ENCODE measurements around the gene KATNAL2.

The KATNAL2 gene

GRCh38 chr18:47143153-47143552 is 225.8 kb downstream of the KATNAL2 start:
- TF ChIP-seq, protein P1, sequence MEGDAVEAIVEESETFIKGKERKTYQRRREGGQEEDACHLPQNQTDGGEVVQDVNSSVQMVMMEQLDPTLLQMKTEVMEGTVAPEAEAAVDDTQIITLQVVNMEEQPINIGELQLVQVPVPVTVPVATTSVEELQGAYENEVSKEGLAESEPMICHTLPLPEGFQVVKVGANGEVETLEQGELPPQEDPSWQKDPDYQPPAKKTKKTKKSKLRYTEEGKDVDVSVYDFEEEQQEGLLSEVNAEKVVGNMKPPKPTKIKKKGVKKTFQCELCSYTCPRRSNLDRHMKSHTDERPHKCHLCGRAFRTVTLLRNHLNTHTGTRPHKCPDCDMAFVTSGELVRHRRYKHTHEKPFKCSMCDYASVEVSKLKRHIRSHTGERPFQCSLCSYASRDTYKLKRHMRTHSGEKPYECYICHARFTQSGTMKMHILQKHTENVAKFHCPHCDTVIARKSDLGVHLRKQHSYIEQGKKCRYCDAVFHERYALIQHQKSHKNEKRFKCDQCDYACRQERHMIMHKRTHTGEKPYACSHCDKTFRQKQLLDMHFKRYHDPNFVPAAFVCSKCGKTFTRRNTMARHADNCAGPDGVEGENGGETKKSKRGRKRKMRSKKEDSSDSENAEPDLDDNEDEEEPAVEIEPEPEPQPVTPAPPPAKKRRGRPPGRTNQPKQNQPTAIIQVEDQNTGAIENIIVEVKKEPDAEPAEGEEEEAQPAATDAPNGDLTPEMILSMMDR (IDR thresholded peaks at IDR 0.05; ENCODE audit: borderline replicate concordance, insufficient read depth, low read depth, low read length), result no peak
- no peak overlapping the region for H3K4me3 ChIP-seq (ENCODE audit: low read depth, low read length)

GRCh38 chr18:47143899-47144485 is 226.6 kb downstream of the KATNAL2 start:
- H3K4me3 ChIP-seq (ENCODE audit: low read depth, low read length), result no peak overlapping the region
- TF ChIP-seq, protein P1 (IDR thresholded peaks at IDR 0.05; ENCODE audit: borderline replicate concordance, insufficient read depth, low read depth, low read length), result no peak

DNA sequence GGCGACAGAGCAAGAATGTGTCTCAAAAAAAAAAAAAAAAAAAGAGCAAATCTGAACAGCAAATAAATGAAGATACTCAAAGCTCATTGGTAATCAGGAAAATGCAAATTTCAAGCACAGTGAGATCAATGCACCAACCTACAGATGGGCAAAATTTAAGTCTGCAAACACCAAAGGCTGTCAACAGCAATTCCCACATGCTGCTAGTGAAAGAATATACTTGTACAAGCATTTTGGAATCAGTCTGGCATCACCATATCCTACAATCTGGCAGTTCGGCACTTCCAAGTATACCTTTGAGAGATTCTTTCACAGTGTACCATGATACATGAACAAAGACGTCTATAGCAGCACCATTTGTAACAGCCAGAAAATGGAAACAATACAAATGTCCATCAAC is 228.8 kb downstream of the KATNAL2 start:
- H3K4me3 ChIP-seq (ENCODE audit: low read depth, low read length), result no peak overlapping the region
- TF ChIP-seq, protein P1 (IDR thresholded peaks at IDR 0.05; ENCODE audit: borderline replicate concordance, insufficient read depth, low read depth, low read length), result no peak

DNA sequence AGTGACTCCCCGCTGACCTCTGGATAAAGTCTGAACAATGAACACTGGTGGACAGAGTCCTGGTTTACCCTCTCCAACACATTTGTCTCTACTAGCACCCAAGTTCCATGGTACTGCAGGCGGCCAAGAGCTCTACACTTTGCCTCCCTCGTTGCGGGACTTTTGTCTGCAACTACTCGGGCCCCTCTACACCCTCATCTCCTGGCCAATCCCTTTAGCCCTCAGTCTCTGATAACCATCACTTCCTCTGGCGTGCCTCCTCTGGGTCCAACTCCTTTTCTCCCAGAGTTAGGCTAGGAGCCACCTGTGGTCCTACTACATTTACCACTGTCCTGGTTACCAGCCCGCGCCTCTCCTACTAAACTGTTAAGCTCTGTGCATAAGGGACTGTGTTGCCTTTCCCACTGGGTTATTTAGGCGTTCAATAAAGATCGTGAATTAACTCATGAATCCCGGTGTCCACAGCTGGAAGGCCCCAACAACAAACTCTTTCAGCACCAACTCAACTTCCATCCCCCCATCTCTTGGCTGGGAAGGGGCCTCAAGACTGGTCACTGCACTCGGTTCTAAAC is 232.1 kb downstream of the KATNAL2 start:
- TF ChIP-seq, protein P1 (IDR thresholded peaks at IDR 0.05; ENCODE audit: borderline replicate concordance, insufficient read depth, low read depth, low read length), result no peak
- H3K4me3 ChIP-seq (ENCODE audit: low read depth, low read length), result peak overlapping the region; percentile 81

DNA sequence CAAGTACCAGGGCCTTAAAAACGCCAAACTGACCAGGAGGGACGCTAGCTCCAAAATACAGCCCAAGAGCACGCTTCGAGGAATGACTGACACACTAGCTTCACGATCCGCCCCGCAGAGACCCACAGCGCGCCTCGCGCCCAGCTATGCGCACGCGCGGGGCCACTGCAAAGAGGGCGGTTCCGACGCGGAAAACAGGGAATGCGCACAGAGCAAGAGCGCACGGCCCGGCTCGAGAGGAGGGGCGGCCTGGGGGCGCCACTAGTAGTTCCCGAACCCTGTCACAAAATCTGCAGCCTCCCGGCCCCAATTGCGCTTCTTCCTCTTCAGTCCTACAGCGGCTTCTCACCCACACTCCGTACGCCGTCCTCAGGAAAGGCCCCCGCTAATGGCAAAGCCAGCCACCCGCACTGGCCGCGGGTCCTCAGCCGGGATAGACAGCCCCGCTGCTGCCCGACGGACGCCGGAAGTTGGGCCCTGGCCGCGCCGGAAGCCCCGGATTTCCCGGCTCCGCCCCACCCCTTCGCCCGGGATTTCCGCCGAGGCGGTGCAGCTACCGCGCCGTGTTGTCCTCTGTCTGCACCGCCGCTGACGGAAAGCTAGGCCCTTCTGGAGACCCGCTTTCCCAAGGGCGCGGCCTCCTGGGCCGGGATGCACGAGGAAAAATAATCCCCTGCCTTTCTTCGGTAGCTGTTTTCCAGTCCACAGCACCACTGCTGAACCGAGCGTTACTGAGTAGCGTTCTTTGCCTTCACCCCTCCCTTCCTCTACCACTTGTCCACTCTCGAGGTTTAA is 232.8 kb downstream of the KATNAL2 start, which contains the start of gene HDHD2:
TSS of gene HDHD2 (minus strand) at position 472 of the 795 bp plus-strand sequence. CDS start 14,061 bp downstream, outside the sequence.
- H3K4me3 ChIP-seq (ENCODE audit: low read depth, low read length), result peak within 1 kb of the TSS; percentile 81
- TF ChIP-seq, protein P1 (IDR thresholded peaks at IDR 0.05; ENCODE audit: borderline replicate concordance, insufficient read depth, low read depth, low read length), result no peak

- TF ChIP-seq, protein P1 (IDR thresholded peaks at IDR 0.05; ENCODE audit: borderline replicate concordance, insufficient read depth, low read depth, low read length), result no peak
- H3K4me3 ChIP-seq (ENCODE audit: low read depth, low read length), result peak overlapping the region; percentile 81
Observed at GRCh38 chr18:47150824-47151366, 233.5 kb downstream of the KATNAL2 start.

Measured in GM12875 (cell line).